Mucosa of rectum (tissue), 2 donors: ENCODE measurements around the gene PTPN22.

Source experiments
- H3K27ac ChIP-seq, 2 donors: one replicate each; pipeline ENCODE4 v1.7.0; 2013; ENCODE audit warnings: inconsistent platforms in 2 of 2, low read depth in 2 of 2, low read length in 2 of 2
- H3K27me3 ChIP-seq, 2 donors: one replicate each; pipeline ENCODE4 v1.7.0; 2013; ENCODE audit warnings: low read length in 2 of 2; ENCODE audit not compliant: control insufficient read depth in 2 of 2, insufficient read depth in 2 of 2
- H3K36me3 ChIP-seq, 2 donors: one replicate each; pipeline ENCODE4 v1.7.0; 2013; ENCODE audit warnings: low read length in 2 of 2; ENCODE audit not compliant: control insufficient read depth in 2 of 2, insufficient read depth in 2 of 2
- H3K4me1 ChIP-seq, 2 donors: one replicate each; pipeline ENCODE4 v1.7.0; 2013; ENCODE audit warnings: low read length in 2 of 2, mild to moderate bottlenecking in 1 of 2; ENCODE audit not compliant: control insufficient read depth in 2 of 2, insufficient read depth in 2 of 2
- H3K4me3 ChIP-seq, 2 donors: one replicate each; pipeline ENCODE4 v1.7.0; 2013; ENCODE audit warnings: low read length in 2 of 2
- H3K9ac ChIP-seq, 2 donors: one replicate each; pipeline ENCODE4 v1.7.0; 2013; ENCODE audit warnings: low read length in 2 of 2, low read depth in 1 of 2, mild to moderate bottlenecking in 1 of 2
- H3K9me3 ChIP-seq, 2 donors: one replicate each; pipeline ENCODE4 v1.7.0; 2013; ENCODE audit warnings: low read length in 2 of 2; ENCODE audit not compliant: control insufficient read depth in 2 of 2
- donor health status: healthy.
- donor health status: Normal muscosa, but diverticular disease.

Gene PTPN22

DNA sequence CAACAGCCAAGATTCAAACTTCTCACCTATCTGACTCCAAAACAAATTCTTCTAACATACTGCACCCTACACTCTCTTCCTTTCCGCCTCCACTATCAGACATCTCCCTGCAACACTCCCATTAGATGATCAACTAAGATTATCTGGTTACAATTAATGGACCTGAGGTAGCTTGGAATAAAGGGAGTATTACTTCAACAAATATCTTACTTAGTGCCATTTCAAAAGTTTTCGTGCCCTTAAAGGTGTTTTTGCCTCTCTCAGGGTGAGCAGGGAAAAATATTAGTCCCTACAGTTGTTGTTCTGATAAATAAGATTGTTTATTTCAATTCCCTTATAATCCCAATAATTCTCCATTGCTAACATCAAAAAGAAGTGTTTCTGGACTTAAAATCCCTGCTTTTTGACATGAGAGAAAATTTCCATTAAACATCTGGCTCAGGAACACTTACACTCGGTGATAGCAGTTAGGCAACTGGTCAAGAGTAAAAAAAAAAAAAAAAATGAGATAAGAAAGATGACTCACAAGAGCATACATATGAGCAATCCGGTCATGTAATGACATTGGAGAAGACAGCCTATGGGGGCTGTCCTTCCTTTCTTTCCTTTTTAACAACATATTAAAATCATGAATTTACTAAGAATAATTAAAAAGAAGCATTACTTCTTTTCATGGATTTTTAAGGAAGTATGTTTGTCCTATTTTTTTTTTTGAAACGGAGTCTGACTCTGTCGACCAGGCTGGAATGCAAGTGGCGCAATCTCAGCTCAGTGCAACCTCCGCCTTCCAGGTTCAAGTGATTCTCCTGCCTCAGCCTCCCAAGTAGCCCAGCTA lies 66.9 kb downstream of the PTPN22 start:
- Histone ChIP-seq H3K9me3 (no peaks in the 10 kb centered on the region), H3K27me3 (no peaks in the 10 kb centered on the region), H3K27ac (no peak overlapping the region), H3K36me3 (no peaks in the 10 kb centered on the region), H3K4me1 (peaks cover 13 to 24% of the 10 kb centered on the region in 2 donors), H3K9ac (no peak overlapping the region), H3K4me3 (peak overlapping the region in 1 of 2 donors; percentile 29)

DNA sequence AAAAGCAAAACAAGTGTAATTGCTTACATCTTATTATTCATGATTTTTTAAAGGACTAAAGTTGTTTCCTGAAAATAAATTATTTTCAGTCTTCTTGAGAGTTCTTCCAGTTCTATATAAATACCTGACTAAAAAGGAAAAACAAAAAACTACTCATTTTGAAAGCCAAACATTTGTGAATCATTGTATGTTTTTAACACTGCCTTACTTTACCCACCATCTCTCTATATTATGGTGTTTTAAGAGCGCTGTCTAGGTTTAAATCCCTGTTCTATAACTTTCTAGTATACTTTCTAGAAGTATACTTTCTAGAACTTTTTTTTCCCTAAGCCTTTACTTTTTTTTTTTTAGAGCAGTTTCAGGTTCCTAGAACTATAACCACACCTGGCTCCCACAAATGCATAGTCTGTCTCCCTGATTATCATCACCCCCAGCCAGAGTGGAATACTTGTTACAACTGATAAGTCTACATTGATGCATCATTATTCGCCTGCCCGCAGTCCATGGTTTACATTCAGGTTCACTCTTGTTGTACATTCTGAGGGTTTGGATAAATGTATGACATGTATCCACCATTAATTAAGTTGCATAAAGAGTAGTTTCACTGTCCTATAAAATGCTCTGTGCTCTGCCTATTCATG lies 69.0 kb downstream of the PTPN22 start:
- H3K27me3 ChIP-seq: no peaks in the 10 kb centered on the region
- peaks cover 7 to 11% of the 10 kb centered on the region in 2 donors for H3K4me1 ChIP-seq
- H3K4me3 ChIP-seq: no peak overlapping the region
- no peak overlapping the region for H3K9ac ChIP-seq
- peaks cover 2 to 4% of the 10 kb centered on the region in 2 donors for H3K36me3 ChIP-seq
- no peak overlapping the region for H3K27ac ChIP-seq
- no peaks in the 10 kb centered on the region for H3K9me3 ChIP-seq

DNA sequence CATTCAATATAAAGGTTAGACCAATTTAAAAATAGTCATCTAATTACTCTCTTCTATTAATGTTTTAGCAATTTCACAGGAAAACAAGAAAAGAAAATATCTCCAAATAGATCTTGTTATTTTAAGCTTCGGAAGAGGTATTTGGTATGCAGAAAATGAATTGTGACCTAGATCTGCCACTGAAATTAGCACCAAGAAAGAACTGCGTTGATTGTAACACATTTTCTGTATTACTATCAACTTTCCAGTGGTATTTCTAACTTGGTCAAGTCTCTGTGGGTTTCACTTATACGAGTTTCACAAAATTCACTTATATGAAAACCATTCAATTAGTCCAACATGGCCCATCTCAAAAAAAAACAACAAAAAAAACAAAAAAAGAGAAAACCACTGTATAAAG lies 71.0 kb downstream of the PTPN22 start:
- Histone ChIP-seq H3K27ac (no peak overlapping the region), H3K9ac (no peak overlapping the region), H3K36me3 (peaks cover 16 to 18% of the 10 kb centered on the region in 2 donors), H3K4me3 (no peak overlapping the region), H3K9me3 (no peaks in the 10 kb centered on the region), H3K4me1 (peaks cover 7 to 11% of the 10 kb centered on the region in 2 donors), H3K27me3 (no peaks in the 10 kb centered on the region)

DNA sequence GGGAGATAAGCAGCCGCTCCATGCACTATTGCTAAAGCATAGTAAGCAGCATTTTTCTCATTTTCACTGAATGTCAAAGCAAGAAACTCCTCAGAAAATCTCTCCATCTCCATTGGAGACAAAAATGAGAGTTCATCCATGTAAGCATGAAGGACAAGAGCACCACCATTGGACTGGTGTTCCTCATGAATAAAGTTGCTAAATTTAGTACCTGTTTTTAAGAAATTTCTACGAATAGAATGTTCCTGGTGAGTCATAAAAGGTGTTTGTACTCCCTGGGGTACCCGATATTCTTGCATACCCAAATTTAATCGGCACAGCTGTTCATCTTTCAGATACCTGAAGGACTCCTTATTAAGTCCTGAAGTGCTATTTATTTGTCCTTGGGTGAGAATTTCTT lies 74.0 kb downstream of the PTPN22 start:
- Histone ChIP-seq H3K4me1 (peaks cover 0 to 2% of the 10 kb centered on the region in 2 donors), H3K9ac (no peak overlapping the region), H3K4me3 (no peak overlapping the region), H3K27ac (no peak overlapping the region), H3K36me3 (peaks cover 16 to 32% of the 10 kb centered on the region in 2 donors), H3K27me3 (no peaks in the 10 kb centered on the region), H3K9me3 (no peaks in the 10 kb centered on the region)

DNA sequence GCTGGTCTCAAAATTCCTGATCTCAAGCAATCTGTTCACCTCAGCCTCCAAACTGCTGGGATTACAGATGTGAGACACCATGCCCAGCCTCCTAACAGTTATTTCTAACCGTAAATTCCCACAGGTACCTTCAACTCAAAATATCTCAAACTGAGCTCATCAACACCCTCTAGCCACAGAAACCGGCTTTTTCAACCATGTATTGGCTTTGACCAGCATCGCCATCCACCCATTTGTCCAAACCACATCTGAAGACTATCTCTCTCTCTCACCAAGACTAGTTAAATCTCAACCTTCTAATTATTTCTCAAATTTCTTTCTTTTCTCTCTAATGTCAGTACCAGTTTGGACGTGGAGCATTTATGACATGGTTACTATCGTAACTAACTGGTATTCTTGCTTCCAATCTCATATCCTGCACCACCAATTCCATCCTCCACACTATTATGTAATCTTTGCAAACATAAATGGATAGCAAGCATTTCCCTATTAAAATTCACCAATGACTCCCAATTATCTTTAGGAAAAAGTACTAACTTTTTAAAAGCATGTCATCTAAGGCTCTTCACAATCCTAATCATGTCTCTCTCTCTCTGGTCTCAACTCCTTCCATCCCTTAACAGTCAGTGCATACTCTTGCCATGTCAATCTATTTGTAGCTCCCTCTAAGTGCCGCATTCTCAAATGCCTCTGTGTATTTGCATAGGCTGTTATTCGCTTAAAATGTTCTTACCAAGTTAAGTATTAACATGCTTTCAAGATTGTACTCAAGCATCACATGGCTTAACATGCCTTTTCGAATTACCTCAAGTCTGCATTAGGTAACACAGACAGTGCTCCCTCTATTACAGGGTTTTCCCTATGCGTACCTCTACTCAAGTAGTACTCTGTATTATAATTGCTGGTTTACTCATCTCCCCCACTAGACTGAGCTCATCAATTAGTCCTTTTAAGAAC lies 77.4 kb downstream of the PTPN22 start:
- Histone ChIP-seq H3K27ac (no peak overlapping the region), H3K36me3 (peaks cover 16 to 38% of the 10 kb centered on the region in 2 donors), H3K4me3 (no peak overlapping the region), H3K9me3 (no peaks in the 10 kb centered on the region), H3K4me1 (peaks cover 0 to 2% of the 10 kb centered on the region in 2 donors), H3K9ac (no peak overlapping the region), H3K27me3 (no peaks in the 10 kb centered on the region)

DNA sequence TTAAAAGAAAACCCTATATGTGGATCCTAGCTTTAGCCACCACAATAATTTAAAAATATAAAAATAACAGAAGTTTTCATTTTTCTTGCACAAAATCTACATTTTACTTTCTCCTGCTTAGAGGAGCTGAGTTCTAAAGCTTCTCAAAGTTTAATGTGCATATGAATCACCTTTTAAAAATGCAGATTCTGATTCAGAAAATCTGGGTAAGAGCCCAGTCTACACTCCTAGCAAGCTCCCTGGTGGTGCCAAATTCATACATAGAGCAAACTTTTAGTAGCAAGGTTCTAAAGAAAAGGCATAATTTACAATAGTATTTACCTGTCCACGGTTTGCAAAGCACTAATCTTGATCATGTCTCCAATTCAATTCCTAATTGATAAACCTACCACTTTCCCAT lies 78.5 kb downstream of the PTPN22 start:
- no peak overlapping the region for H3K4me3 ChIP-seq
- no peaks in the 10 kb centered on the region for H3K27me3 ChIP-seq
- no peak overlapping the region for H3K27ac ChIP-seq

DNA sequence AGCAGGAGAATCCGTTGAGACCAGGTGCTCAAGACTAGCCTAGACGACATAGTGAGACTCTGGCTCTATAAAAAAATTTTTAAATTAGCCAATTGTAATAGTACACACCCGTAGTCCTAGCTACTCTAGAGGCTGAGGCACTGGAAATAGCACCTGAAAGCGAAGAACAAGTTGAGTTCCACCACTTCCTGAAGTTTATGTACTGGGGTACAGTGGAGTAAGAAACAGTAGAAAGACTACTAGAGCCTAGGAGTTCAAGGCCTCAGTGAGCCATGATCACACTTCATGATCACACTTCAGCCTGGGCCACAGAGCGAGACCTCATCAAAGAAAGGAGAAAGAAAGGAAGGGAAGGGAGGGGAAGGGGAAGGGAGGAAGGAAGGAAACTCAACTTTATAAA lies 79.0 kb downstream of the PTPN22 start:
- no peak overlapping the region for H3K4me3 ChIP-seq
- no peaks in the 10 kb centered on the region for H3K9me3 ChIP-seq
- H3K36me3 ChIP-seq: peaks cover 12 to 38% of the 10 kb centered on the region in 2 donors
- peaks cover 0 to 2% of the 10 kb centered on the region in 2 donors for H3K4me1 ChIP-seq
- no peak overlapping the region for H3K9ac ChIP-seq
- H3K27me3 ChIP-seq: no peaks in the 10 kb centered on the region
- H3K27ac ChIP-seq: no peak overlapping the region

More for the DNA sequence above, 78.5 kb downstream of the PTPN22 start:
- Histone ChIP-seq H3K9ac (no peak overlapping the region), H3K4me1 (peaks cover 0 to 2% of the 10 kb centered on the region in 2 donors), H3K36me3 (peaks cover 16 to 41% of the 10 kb centered on the region in 2 donors), H3K9me3 (no peaks in the 10 kb centered on the region)

DNA sequence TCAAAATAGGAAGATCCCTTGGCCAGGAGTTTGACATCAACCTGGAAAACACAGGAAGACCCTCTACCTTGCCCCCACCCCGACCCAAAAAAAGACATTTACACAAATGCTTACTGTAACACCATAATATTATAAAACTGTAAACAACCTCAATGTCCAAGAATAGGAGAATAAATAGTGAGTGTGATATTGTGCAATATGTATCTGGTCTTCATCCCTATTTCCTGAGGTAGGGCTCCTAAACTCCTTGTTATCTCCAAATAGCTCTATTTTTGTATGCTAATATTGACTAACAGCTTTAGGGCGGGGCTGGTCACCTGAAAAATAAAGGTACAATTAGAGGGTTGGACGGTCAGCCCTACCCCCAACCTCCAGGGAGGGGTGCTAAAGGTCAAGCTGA lies 82.7 kb downstream of the PTPN22 start:
- Histone ChIP-seq H3K27ac (no peak overlapping the region), H3K4me3 (no peak overlapping the region), H3K36me3 (peaks cover 0 to 14% of the 10 kb centered on the region in 2 donors), H3K9ac (no peak overlapping the region), H3K27me3 (no peaks in the 10 kb centered on the region), H3K9me3 (no peaks in the 10 kb centered on the region), H3K4me1 (peaks cover 7 to 10% of the 10 kb centered on the region in 2 donors)

DNA sequence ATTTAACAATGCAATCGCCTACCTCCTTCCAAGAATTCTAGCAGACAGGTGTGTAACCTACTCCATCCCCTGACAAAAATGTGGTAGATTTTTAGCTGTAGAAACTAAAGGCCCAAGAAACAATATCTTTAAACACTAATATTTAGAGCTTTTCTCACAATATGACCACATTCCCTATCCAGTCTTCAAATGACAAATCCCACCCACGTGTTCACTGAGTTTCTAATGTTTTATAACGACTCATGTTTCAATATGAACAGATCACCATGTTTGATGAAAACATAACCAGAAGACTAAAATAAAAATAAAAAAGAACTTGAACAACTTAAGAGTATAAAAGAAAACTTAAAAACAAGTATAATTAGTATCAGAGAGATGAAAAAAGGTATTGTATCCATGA lies 83.8 kb downstream of the PTPN22 start:
- Histone ChIP-seq H3K9me3 (no peaks in the 10 kb centered on the region), H3K4me1 (peaks cover 15 to 19% of the 10 kb centered on the region in 2 donors), H3K9ac (no peak overlapping the region), H3K4me3 (no peak overlapping the region), H3K27ac (no peak overlapping the region), H3K27me3 (no peaks in the 10 kb centered on the region), H3K36me3 (peaks cover 0 to 9% of the 10 kb centered on the region in 2 donors)
